H1 (cell line): ENCODE data around the gene SH3PXD2A. TPM values are rescaled to one million over a fixed set of nuclear protein-coding genes. Genes with fewer than 3 reads are reported as not detected.
A peak's percentile ranks its signal among the peaks of the same experiment; 100 is the strongest.

ENCODE experiments used
- CTCF ChIA-PET: fragments of 300-600 bp; sonication (Branson Sonifier 250); formaldehyde crosslinking; loops from one replicate; lab custom pipeline; 2021; ENCODE audit not compliant: partially characterized antibody; lab: Charles Lee
- POLR2A ChIA-PET: fragments of 300-600 bp; sonication (Branson Sonifier 250); formaldehyde crosslinking; loops from one replicate; lab custom pipeline; 2021; ENCODE audit warnings: inconsistent platforms; ENCODE audit not compliant: partially characterized antibody; lab: Charles Lee
- DNase-seq, 2 experiments: peaks; one replicate each; pipeline versions ENCODE4 v3.0.0 to v3.0.0-alpha.2; 2010 to 2022; ENCODE audit warnings: low spot score in 2 of 2, low read depth in 1 of 2, mixed read lengths in 1 of 2
- FAIRE-seq: peaks from 2 replicates; lab custom pipeline; 2011; peaks lifted over from hg19 to GRCh38; lab: Jason Lieb, UNC
- H2AFZ ChIP-seq: 2 replicates; pipeline ENCODE4 v1.8.1; 2012; ENCODE audit warnings: low read length, inconsistent platforms
- H2AK5ac ChIP-seq: 2 replicates; pipeline ENCODE4 v1.6.1; 2013; ENCODE audit warnings: low read depth, low read length
- H2BK120ac ChIP-seq: replicated peaks from 2 replicates; pipeline ENCODE3; 2013; ENCODE audit warnings: low read depth, low read length, inconsistent platforms
- H2BK12ac ChIP-seq: 2 replicates; pipeline ENCODE4 v1.6.1; 2013; ENCODE audit warnings: low read depth, low read length
- H2BK15ac ChIP-seq: 2 replicates; pipeline ENCODE4 v1.6.1; 2013; ENCODE audit warnings: low read length
- H2BK20ac ChIP-seq: 2 replicates; pipeline ENCODE4 v1.6.1; 2013; ENCODE audit warnings: low read length
- H2BK5ac ChIP-seq: 2 replicates; pipeline ENCODE4 v1.6.1; 2013; ENCODE audit warnings: low read depth, low read length
- H3K14ac ChIP-seq: 2 replicates; pipeline ENCODE4 v1.6.1; 2013; ENCODE audit warnings: inconsistent platforms; ENCODE audit not compliant: insufficient read length
- H3K18ac ChIP-seq: 2 replicates; pipeline ENCODE4 v1.6.1; 2013; ENCODE audit warnings: low read length; ENCODE audit errors: extremely low read depth
- H3K23ac ChIP-seq: 2 replicates; pipeline ENCODE4 v1.6.1; 2013; ENCODE audit warnings: inconsistent platforms; ENCODE audit not compliant: insufficient read length
- H3K23me2 ChIP-seq: 2 replicates; pipeline ENCODE4 v1.6.1; 2013; ENCODE audit warnings: low read depth, low read length
- H3K27ac ChIP-seq: 2 replicates; pipeline ENCODE4 v1.6.1; 2011; ENCODE audit warnings: low read depth, low read length, inconsistent platforms
- H3K27me3 ChIP-seq, 4 experiments: replicated peaks in 1 of 4; 1 replicate in 1 of 4; 2 replicates in 3 of 4; pipeline versions ENCODE4 v1.6.1 to v1.8.1; 2011 to 2013; ENCODE audit warnings: low read length in 3 of 4, mild to moderate bottlenecking in 3 of 4, inconsistent platforms in 2 of 4, mixed read lengths in 2 of 4, moderate library complexity in 1 of 4; ENCODE audit not compliant: control insufficient read depth in 3 of 4, insufficient read depth in 3 of 4; ENCODE audit errors: extremely low read depth in 1 of 4
- H3K36me3 ChIP-seq, 4 experiments: 2 replicates each; pipeline versions ENCODE4 v1.6.1 to v1.8.1; 2011 to 2013; ENCODE audit warnings: mild to moderate bottlenecking in 4 of 4, low read length in 3 of 4, moderate library complexity in 2 of 4, control low read depth in 1 of 4, inconsistent platforms in 1 of 4; ENCODE audit not compliant: insufficient read depth in 4 of 4, control insufficient read depth in 2 of 4
- H3K4ac ChIP-seq: replicated peaks from 2 replicates; pipeline ENCODE3; 2013; ENCODE audit warnings: low read length, low read depth, mixed read lengths, inconsistent platforms; ENCODE audit not compliant: insufficient read length
- H3K4me1 ChIP-seq, 4 experiments: replicated peaks in 1 of 4; 1 replicate in 1 of 4; 2 replicates in 3 of 4; pipeline versions ENCODE4 v1.6.1 to v1.8.1; 2011 to 2013; ENCODE audit warnings: low read length in 3 of 4, inconsistent platforms in 2 of 4, mixed read lengths in 1 of 4; ENCODE audit not compliant: insufficient read depth in 4 of 4, control insufficient read depth in 3 of 4
- H3K4me2 ChIP-seq, 2 experiments: 2 replicates each; pipeline versions ENCODE4 v1.6.1 to v1.8.1; 2011 to 2013; ENCODE audit warnings: low read depth in 2 of 2, low read length in 2 of 2, control low read depth in 1 of 2, inconsistent platforms in 1 of 2, mild to moderate bottlenecking in 1 of 2; ENCODE audit not compliant: insufficient read depth in 1 of 2
- H3K4me3 ChIP-seq, 4 experiments: fragments of 200-600, 300-600 bp in 1 of 4; sonication (generic), shearing (Covaris generic), sonication (Bioruptor Twin) in 1 of 4; 2 replicates each; pipeline versions ENCODE4 v1.5.1 to v1.8.1; 2011 to 2016; ENCODE audit warnings: low read length in 4 of 4, low read depth in 3 of 4, control low read depth in 2 of 4, inconsistent platforms in 2 of 4, mild to moderate bottlenecking in 2 of 4, mixed read lengths in 1 of 4, moderate library complexity in 1 of 4; ENCODE audit not compliant: insufficient read depth in 2 of 4; ENCODE audit errors: extremely low read depth in 1 of 4
- H3K56ac ChIP-seq: replicated peaks from 2 replicates; pipeline ENCODE3; 2013; ENCODE audit warnings: low read depth, mild to moderate bottlenecking, mixed read lengths, low read length, inconsistent platforms; ENCODE audit not compliant: insufficient read length
- H3K79me1 ChIP-seq: 2 replicates; pipeline ENCODE4 v1.6.1; 2013; ENCODE audit warnings: low read depth, low read length, control low read depth
- H3K79me2 ChIP-seq, 2 experiments: 2 replicates each; pipeline versions ENCODE4 v1.6.1 to v1.8.1; 2012 to 2013; ENCODE audit warnings: low read length in 2 of 2, mild to moderate bottlenecking in 2 of 2, inconsistent platforms in 1 of 2; ENCODE audit not compliant: insufficient read depth in 2 of 2, control insufficient read depth in 1 of 2
- H3K9ac ChIP-seq, 4 experiments: replicated peaks in 1 of 4; 1 replicate in 1 of 4; 2 replicates in 3 of 4; pipeline versions ENCODE4 v1.6.1 to v1.8.1; 2011 to 2013; ENCODE audit warnings: low read depth in 3 of 4, low read length in 3 of 4, control low read depth in 2 of 4, mild to moderate bottlenecking in 2 of 4, moderate library complexity in 2 of 4, inconsistent platforms in 1 of 4; ENCODE audit errors: extremely low read depth in 1 of 4
- H3K9me3 ChIP-seq, 2 experiments: 2 replicates each; pipeline versions ENCODE4 v1.6.1 to v1.8.1; 2012 to 2013; ENCODE audit warnings: mild to moderate bottlenecking in 2 of 2, moderate library complexity in 2 of 2, control low read depth in 1 of 2, inconsistent platforms in 1 of 2, low read depth in 1 of 2, low read length in 1 of 2, mixed read lengths in 1 of 2; ENCODE audit not compliant: insufficient read depth in 2 of 2
- H4K20me1 ChIP-seq, 2 experiments: replicated peaks in 1 of 2; 2 replicates each; pipeline versions ENCODE3 to v1.8.1; 2011 to 2013; ENCODE audit warnings: inconsistent platforms in 2 of 2, low read length in 2 of 2, mild to moderate bottlenecking in 1 of 2; ENCODE audit not compliant: insufficient read depth in 2 of 2, control insufficient read depth in 1 of 2
- H4K5ac ChIP-seq: 2 replicates; pipeline ENCODE4 v1.6.1; 2013; ENCODE audit warnings: low read length, low read depth, mixed read lengths, inconsistent platforms; ENCODE audit not compliant: insufficient read length
- H4K8ac ChIP-seq: 2 replicates; pipeline ENCODE4 v1.8.0; 2013; ENCODE audit warnings: mild to moderate bottlenecking, moderate library complexity, low read length, inconsistent platforms; ENCODE audit not compliant: insufficient read depth; ENCODE audit errors: extremely low read depth
- H4K91ac ChIP-seq: replicated peaks from 2 replicates; pipeline ENCODE3; 2013; ENCODE audit warnings: low read length, mixed read lengths, inconsistent platforms; ENCODE audit not compliant: insufficient read length
- BRCA1 ChIP-seq: IDR thresholded peaks from 2 replicates; pipeline ENCODE4 v1.6.1; 2012; ENCODE audit warnings: low read depth, low read length, improper control_type of control experiment
- CEBPB ChIP-seq: IDR thresholded peaks from 2 replicates; pipeline ENCODE4 v1.6.1; 2012; ENCODE audit warnings: low read depth, low read length
- CTBP2 ChIP-seq: IDR thresholded peaks from 2 replicates; pipeline ENCODE4 v1.7.0; 2011; ENCODE audit warnings: borderline replicate concordance, mild to moderate bottlenecking, moderate library complexity, mixed read lengths, low read length; ENCODE audit not compliant: insufficient read depth, insufficient read length
- HDAC2 ChIP-seq, 2 experiments: fragments of 300-600 bp in 1 of 2; sonication (generic) in 1 of 2; IDR thresholded peaks; 2 replicates each; pipeline ENCODE4 v1.6.1; 2011 to 2012; ENCODE audit warnings: low read depth in 2 of 2, low read length in 2 of 2, mild to moderate bottlenecking in 2 of 2, moderate library complexity in 2 of 2, borderline replicate concordance in 1 of 2, inconsistent platforms in 1 of 2
- NRF1 ChIP-seq: IDR thresholded peaks from 2 replicates; pipeline ENCODE4 v1.6.1; 2011; ENCODE audit warnings: mild to moderate bottlenecking, low read depth, low read length, improper control_type of control experiment
- RBBP5 ChIP-seq: IDR thresholded peaks from 2 replicates; pipeline ENCODE4 v1.7.1; 2012; ENCODE audit warnings: low read depth, mild to moderate bottlenecking, inconsistent platforms, low read length, moderate library complexity, borderline replicate concordance
- RNF2 ChIP-seq: fragments of 200-900, 300-1000 bp; sonication (generic); IDR thresholded peaks from 2 replicates; pipeline ENCODE4 v1.7.1; 2016; ENCODE audit warnings: borderline replicate concordance, low read depth, mild to moderate bottlenecking, antibody characterized with exemption, low read length; ENCODE audit not compliant: poor library complexity, severe bottlenecking; ENCODE audit errors: missing control alignments
- SP4 ChIP-seq: IDR thresholded peaks from 2 replicates; pipeline ENCODE4 v1.6.1; 2012; ENCODE audit warnings: low read length, inconsistent platforms
- SUZ12 ChIP-seq: fragments of 200-600 bp; sonication (generic); IDR thresholded peaks from 2 replicates; pipeline ENCODE4 v1.6.1; 2012; ENCODE audit warnings: mild to moderate bottlenecking, inconsistent platforms, low read length, moderate library complexity, mixed read lengths
- TCF12 ChIP-seq: IDR thresholded peaks from 2 replicates; pipeline ENCODE4 v1.6.1; 2011; ENCODE audit warnings: low read depth, mild to moderate bottlenecking, low read length
- WGBS, 2 experiments: shearing (Covaris generic) in 1 of 2; methylation state at CpG; one replicate each; pipeline versions ENCODE4 v1.1.6 to v1.1.7; 2013 to 2015; ENCODE audit warnings: low lambda C conversion rate in 2 of 2, mixed read lengths in 2 of 2, inconsistent platforms in 1 of 2, low coverage in 1 of 2, missing lambda C conversion rate in 1 of 2; ENCODE audit not compliant: insufficient replicate concordance in 2 of 2, insufficient coverage in 1 of 2, insufficient read length in 1 of 2; ENCODE audit errors: extremely low coverage in 1 of 2, missing lambda C conversion rate in 1 of 2; 5-methylcytosine and 5-hydroxymethylcytosine counted together
- polyA plus RNA-seq, 7 experiments: library from polyadenylated mRNA; depleted of rRNA in 3 of 7; stranded (reverse) in 5 of 7; unstranded in 2 of 7; fragments of >200 nt in 5 of 7; fragments of 200-250 nt in 2 of 7; gene quantifications; 1 replicate in 5 of 7; 2 replicates in 1 of 7; 4 replicates in 1 of 7; pipeline versions ENCODE4 v1.2.1 to v1.2.3, GENCODE V29; 2011 to 2013; ENCODE audit warnings: missing spikeins in 2 of 7, mixed read lengths in 2 of 7
- total RNA-seq: library from RNA; stranded (reverse); fragmentation: NEBNext Ultra II Directional; extraction: Animal tissue kit (Norgen Biotek cat#: 25700); gene quantifications from 2 replicates; pipeline ENCODE4 v1.2.1, GENCODE V29; 2021

SH3PXD2A gene
- total and polyA plus RNA-seq, 2 of the 8 experiments (the other 6 are each of a cell fraction or from before 2014, with no cell fraction given): 5.4 to 16.3 TPM

DNA sequence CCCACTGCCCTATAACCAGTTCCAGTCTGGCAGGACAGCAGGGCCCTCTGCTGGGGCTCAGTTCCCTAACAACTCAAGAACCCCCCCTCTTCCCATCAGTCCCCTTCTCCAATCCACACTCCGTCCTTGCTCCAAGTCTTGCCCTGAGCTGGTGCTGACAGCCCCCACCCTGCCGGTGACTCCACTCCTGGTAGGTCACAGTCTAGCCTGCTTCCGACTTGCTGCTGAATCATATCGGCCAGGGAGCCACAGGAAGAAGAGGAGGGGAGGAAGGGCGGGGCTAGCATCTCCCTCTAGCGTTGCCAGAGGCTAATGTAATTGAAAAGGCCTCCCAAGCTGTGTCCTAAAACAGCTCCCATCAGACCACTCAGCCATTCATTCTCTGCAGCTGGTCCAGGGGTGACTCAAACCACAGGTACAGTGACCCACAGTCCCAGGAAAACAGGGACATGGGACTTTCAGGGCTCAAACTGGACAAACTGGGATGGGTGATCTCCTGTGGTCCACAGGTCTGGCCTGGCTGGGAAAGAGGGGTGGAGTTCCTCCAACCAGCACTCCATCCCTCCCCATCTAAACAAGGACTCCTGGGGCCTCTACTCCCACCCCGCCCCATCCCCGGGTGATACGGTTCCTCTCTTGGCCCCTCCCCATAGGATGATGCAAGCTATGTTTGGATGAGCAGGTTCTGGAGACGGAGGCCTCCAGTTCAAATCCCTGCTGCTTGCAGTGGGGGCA, 158.8 kb downstream of the SH3PXD2A start:
- peak overlapping the region in 1 of 4 experiments; percentile 18; a peak in 1 of 8 replicates for H3K4me3 ChIP-seq
- ChIA-PET POLR2A (interaction anchor here (0.6 to 0.7 kb wide), 2 partner anchors 12 to 52 kb away, joined by 3 read pairs; no protein-coding TSS in a partner anchor), CTCF (interaction anchor here (0.7 to 7.3 kb wide), 18 partner anchors 11 to 139 kb away, joined by 3 to 110 read pairs (median 4); no protein-coding TSS in a partner anchor)
- H2BK5ac ChIP-seq: peak overlapping the region; percentile 0; the same call in 1 of the 2 replicates
- H2AK5ac ChIP-seq: no peak overlapping the region
- H3K27me3 ChIP-seq: peaks cover 7 to 35% (median 30%) of the 10 kb centered on the region in 4 experiments
- H2BK20ac ChIP-seq: 0 out of 2 replicates have a peak overlapping the region, but pooled peaks have one; percentile 80
- H2AFZ ChIP-seq: peak overlapping the region; percentile 30; the same call in 1 of the 2 replicates
- peak overlapping the region; percentile 38; the same call in 1 of the 2 replicates for H3K18ac ChIP-seq
- no peaks in the 10 kb centered on the region for H3K79me1 ChIP-seq
- WGBS, 2 experiments: 31% methylated on average over 8 of the region's 10 CpGs; no CpG with 5 or more reads in 1 of the 2 experiments
- H3K4me2 ChIP-seq: peak overlapping the region; percentile 23 to 37; a peak in 2 of 4 replicates
- H3K4ac ChIP-seq: no peak overlapping the region
- H3K79me2 ChIP-seq: no peaks in the 10 kb centered on the region
- no peak overlapping the region for H3K27ac ChIP-seq
- H2BK15ac ChIP-seq: no peak overlapping the region
- no peak for FAIRE-seq
- H3K56ac ChIP-seq: no peak overlapping the region
- no peak overlapping the region for H2BK120ac ChIP-seq
- no peak overlapping the region for H4K5ac ChIP-seq
- peaks cover 3 to 21% (median 14%) of the 10 kb centered on the region in 4 experiments for H3K4me1 ChIP-seq
- no peak overlapping the region for H4K8ac ChIP-seq
- H3K9me3 ChIP-seq: no peaks in the 10 kb centered on the region
- H4K20me1 ChIP-seq: peaks cover 0 to 4% of the 10 kb centered on the region in 2 experiments
- H3K14ac ChIP-seq: no peak overlapping the region
- H2BK12ac ChIP-seq: 0 out of 2 replicates have a peak overlapping the region, but pooled peaks have one; percentile 71
- H3K23me2 ChIP-seq: peaks cover 25% of the 10 kb centered on the region; the same call in 1 of the 2 replicates
- no peak overlapping the region for H4K91ac ChIP-seq
- no peaks in the 10 kb centered on the region for H3K36me3 ChIP-seq
- peak; percentile 53 to 73 for DNase-seq
- H3K9ac ChIP-seq: no peak overlapping the region; a peak in 1 of 7 replicates
- H3K23ac ChIP-seq: no peak overlapping the region
- TF ChIP-seq SUZ12 (no peak), CTBP2 (no peak), HDAC2 (IDR thresholded peaks at IDR 0.05; ENCODE audit: borderline replicate concordance in 1 of 2, low read depth in 2 of 2, low read length in 2 of 2) (peak in 1 of 2 experiments; percentile 76; a peak in 1 of 4 replicates), CEBPB (0 out of 2 replicates have a peak, but pooled peaks have one; percentile 52), NRF1 (no peak), RBBP5 (no peak), RNF2 (no peak), BRCA1 (no peak), SP4 (no peak), TCF12 (no peak)
